IPS-18c (cell line): Measurements from ENCODE around the gene MGAT5B.
A peak's percentile ranks its signal among the peaks of the same experiment; 100 is the strongest.

ENCODE experiments used
- H3K4me3 ChIP-seq: 2 replicates; pipeline ENCODE4 v1.7.0; 2013; ENCODE audit warnings: low read depth, mild to moderate bottlenecking, low read length, moderate library complexity; ENCODE audit not compliant: insufficient read depth
- H3K9me3 ChIP-seq: one replicate; pipeline ENCODE4 v1.6.1; 2013; ENCODE audit warnings: mild to moderate bottlenecking, low read length, moderate library complexity; ENCODE audit not compliant: control insufficient read depth, insufficient read depth

Gene MGAT5B

GRCh38 chr17:76994237-76994637 lies 126.0 kb downstream of the MGAT5B start:
- H3K4me3 ChIP-seq, result no peak overlapping the region

GRCh38 chr17:76995387-76996105 lies 127.3 kb downstream of the MGAT5B start:
- H3K4me3 ChIP-seq, result 0 out of 2 replicates have a peak overlapping the region, but pooled peaks have one; percentile 25

More at GRCh38 chr17:76994237-76994637, 126.0 kb downstream of the MGAT5B start:
- no peaks in the 10 kb centered on the region for H3K9me3 ChIP-seq

GRCh38 chr17:76996741-76997694 lies 128.8 kb downstream of the MGAT5B start:
- H3K9me3 ChIP-seq, result peaks cover 2% of the 10 kb centered on the region
- H3K4me3 ChIP-seq, result no peak overlapping the region

More at GRCh38 chr17:76995387-76996105, 127.3 kb downstream of the MGAT5B start:
- no peaks in the 10 kb centered on the region for H3K9me3 ChIP-seq

GRCh38 chr17:76997981-76998531 lies 129.9 kb downstream of the MGAT5B start:
- peaks cover 2% of the 10 kb centered on the region for H3K9me3 ChIP-seq
- no peak overlapping the region for H3K4me3 ChIP-seq

GRCh38 chr17:76998839-76999238 lies 130.6 kb downstream of the MGAT5B start:
- Histone ChIP-seq H3K4me3 (no peak overlapping the region), H3K9me3 (peaks cover 2% of the 10 kb centered on the region)
